Measurements from ENCODE around the gene CLEC10A. TPM values are rescaled to one million over a fixed set of nuclear protein-coding genes. Genes with fewer than 3 reads are reported as not detected.

The CLEC10A gene
- total RNA-seq, 1 experiment from 2014 or later: not detected

DNA sequence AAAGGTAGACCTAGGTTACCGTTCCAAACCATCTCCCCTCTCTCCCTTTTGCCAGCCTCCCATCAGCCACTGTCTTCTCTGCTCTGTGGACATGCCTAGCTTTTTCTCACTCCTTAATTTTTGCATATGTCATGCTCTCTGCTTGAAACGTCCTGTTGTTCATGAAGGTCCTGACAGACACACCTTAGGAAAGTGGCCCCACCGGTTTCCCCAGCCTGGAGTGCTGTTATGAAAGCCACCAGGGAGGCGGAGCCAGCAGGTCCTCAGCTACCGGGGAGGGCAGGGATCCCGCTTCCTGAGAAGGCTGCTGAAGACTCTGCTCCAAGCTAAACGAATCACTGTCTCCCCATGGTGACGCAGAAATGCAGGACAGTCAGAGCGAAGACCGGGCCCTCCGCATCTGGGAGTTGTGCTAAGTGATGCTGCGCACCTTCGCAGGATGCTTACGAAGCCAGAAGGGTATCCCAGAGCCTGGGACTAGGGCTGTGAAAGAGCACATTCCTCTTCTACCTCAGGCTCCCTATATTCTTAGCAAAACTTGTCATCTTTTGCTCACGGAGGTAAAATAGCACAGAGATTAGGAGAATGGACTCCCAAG, 33.8 kb downstream of the CLEC10A start:
- Mint-ChIP-seq H3K4me3 (ENCODE audit: unreplicated experiment) (no peak overlapping the region), H3K9me3 (ENCODE audit: unreplicated experiment) (no peaks in the 10 kb centered on the region), H3K27me3 (ENCODE audit: insufficient read depth, unreplicated experiment) (no peaks in the 10 kb centered on the region), H3K36me3 (ENCODE audit: insufficient read depth, unreplicated experiment) (no peaks in the 10 kb centered on the region), H3K4me1 (ENCODE audit: insufficient read depth, unreplicated experiment) (peaks cover 11% of the 10 kb centered on the region), H3K27ac (ENCODE audit: low read depth, unreplicated experiment) (peak overlapping the region; percentile 32)
- intact Hi-C loops (cut with micrococcal nuclease): loop anchor here (5.0 kb wide), 3 partner anchors 251 to 391 kb away; partner anchors contain the start of genes FGF11 and TMEM102
- DNase-seq (ENCODE audit: unreplicated experiment): no peak
- POLR2A ChIA-PET: interaction anchor here (0.6 to 2.1 kb wide), 8 partner anchors 9 to 284 kb away, joined by 3 to 19 read pairs (median 6); partner anchors contain the start of genes ACADVL, DLG4 and SLC16A13
- CTCF ChIA-PET: interaction anchor here (0.7 to 5.9 kb wide), 31 partner anchors 9 to 716 kb away, joined by 3 to 124 read pairs (median 4); partner anchors contain the start of genes SLC16A13 and WRAP53
- BruUV-seq (replicated peaks): no TSS peak
- TF ChIP-seq, protein P1, sequence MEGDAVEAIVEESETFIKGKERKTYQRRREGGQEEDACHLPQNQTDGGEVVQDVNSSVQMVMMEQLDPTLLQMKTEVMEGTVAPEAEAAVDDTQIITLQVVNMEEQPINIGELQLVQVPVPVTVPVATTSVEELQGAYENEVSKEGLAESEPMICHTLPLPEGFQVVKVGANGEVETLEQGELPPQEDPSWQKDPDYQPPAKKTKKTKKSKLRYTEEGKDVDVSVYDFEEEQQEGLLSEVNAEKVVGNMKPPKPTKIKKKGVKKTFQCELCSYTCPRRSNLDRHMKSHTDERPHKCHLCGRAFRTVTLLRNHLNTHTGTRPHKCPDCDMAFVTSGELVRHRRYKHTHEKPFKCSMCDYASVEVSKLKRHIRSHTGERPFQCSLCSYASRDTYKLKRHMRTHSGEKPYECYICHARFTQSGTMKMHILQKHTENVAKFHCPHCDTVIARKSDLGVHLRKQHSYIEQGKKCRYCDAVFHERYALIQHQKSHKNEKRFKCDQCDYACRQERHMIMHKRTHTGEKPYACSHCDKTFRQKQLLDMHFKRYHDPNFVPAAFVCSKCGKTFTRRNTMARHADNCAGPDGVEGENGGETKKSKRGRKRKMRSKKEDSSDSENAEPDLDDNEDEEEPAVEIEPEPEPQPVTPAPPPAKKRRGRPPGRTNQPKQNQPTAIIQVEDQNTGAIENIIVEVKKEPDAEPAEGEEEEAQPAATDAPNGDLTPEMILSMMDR (IDR thresholded peaks at IDR 0.05; ENCODE audit: unreplicated experiment): no peak

DNA sequence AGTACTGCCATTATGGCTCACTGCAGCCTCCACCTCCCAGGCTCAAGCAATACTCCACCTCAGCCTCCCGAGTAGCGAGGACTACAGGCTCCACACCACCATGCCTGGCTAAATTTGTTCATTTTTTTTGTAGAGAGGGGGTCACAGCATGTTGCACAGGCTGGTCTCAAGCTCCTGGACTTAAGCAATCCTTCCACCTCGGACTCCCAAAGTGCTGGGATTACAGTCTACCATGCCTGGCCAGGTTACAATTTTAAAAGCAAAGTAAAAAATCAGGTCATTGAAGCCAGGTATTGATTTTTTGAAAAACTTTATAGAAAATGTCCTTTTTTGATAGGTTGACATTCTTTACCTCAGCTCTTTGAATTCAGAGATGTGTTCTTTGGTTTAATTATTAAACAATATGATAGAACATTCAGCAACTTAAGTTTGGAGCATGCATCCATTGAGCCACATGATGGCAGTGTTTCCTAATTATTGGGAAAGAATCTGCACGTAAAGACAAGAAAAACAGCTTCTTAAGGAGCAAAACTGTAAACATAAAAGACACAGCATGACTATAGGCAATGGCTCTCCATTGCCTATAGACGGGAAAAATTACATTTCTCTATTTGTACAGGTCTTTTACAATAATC, 34.4 kb downstream of the CLEC10A start:
- CTCF ChIA-PET: interaction anchor here (0.5 to 5.9 kb wide), 38 partner anchors 8 to 642 kb away, joined by 3 to 124 read pairs (median 4); partner anchors contain the start of genes SLC16A13 and WRAP53
- no TSS peak for BruUV-seq (replicated peaks)
- Mint-ChIP-seq H3K27ac (ENCODE audit: low read depth, unreplicated experiment) (peak overlapping the region; percentile 32), H3K36me3 (ENCODE audit: insufficient read depth, unreplicated experiment) (no peaks in the 10 kb centered on the region), H3K4me3 (ENCODE audit: unreplicated experiment) (no peak overlapping the region), H3K27me3 (ENCODE audit: insufficient read depth, unreplicated experiment) (no peaks in the 10 kb centered on the region), H3K4me1 (ENCODE audit: insufficient read depth, unreplicated experiment) (peaks cover 11% of the 10 kb centered on the region), H3K9me3 (ENCODE audit: unreplicated experiment) (no peaks in the 10 kb centered on the region)
- intact Hi-C loops (cut with micrococcal nuclease): loop anchor here (1.0 to 5.0 kb wide), 4 partner anchors 91 to 392 kb away; partner anchors contain the start of genes FGF11 and TMEM102
- POLR2A ChIA-PET: interaction anchor here (0.6 to 2.1 kb wide), 11 partner anchors 8 to 516 kb away, joined by 3 to 19 read pairs (median 4); partner anchors contain the start of genes ACADVL, DLG4 and SLC16A13
- peak; percentile 77 for DNase-seq (ENCODE audit: unreplicated experiment)
- TF ChIP-seq, protein P1 (IDR thresholded peaks at IDR 0.05; ENCODE audit: unreplicated experiment): peak; percentile 79

DNA sequence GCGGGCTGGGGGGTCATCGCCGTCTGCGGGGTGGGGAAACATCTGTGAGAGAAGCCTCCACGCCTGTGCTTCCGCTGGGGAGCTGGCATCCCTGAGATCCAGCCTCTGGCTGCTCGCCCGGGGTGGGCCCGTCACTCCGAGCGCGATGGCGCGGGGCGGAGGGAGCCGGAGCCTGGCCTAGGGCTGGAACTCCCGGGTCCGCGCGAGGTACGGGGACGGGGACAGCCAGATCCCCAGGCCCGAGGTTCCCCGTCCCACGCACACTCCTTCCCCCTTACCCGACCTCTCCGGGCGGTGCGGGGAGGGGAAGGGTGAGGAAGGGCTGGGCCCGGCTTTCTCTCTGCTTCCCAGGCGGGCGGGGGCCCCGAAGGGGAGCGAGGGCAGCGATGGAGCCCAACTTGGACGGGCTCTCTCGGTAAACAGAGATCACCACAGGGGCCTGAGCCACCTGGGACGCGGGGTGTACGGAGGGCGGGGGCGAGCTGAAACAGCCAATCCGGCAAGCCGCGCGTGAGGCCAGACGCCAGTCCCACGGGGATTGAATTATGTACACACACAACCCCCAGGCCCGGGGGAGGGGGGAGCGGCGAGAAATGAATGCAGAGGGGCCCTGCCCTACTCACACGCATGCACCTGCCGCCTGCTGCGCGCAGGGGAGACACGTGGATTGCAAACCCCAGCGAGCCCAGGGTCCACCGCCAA, 36.4 kb downstream of the CLEC10A start, which contains the start of gene SLC16A11:
TSS of gene SLC16A11 (minus strand) at position 596 of the 702 bp plus-strand sequence. CDS start at position 17, 579 bp downstream.
- Mint-ChIP-seq H3K4me1 (ENCODE audit: insufficient read depth, unreplicated experiment) (peaks cover 6% of the 10 kb centered on the region), H3K9me3 (ENCODE audit: unreplicated experiment) (no peaks in the 10 kb centered on the region), H3K36me3 (ENCODE audit: insufficient read depth, unreplicated experiment) (no peaks in the 10 kb centered on the region), H3K27me3 (ENCODE audit: insufficient read depth, unreplicated experiment) (no peaks in the 10 kb centered on the region), H3K27ac (ENCODE audit: low read depth, unreplicated experiment) (no peak within 1 kb of the TSS), H3K4me3 (ENCODE audit: unreplicated experiment) (no peak within 1 kb of the TSS)
- DNase-seq (ENCODE audit: unreplicated experiment): no peak
- BruUV-seq (replicated peaks): no TSS peak
- intact Hi-C loops (cut with micrococcal nuclease): no loop called here
- POLR2A ChIA-PET: interaction anchor here (0.7 to 0.9 kb wide), 2 partner anchors 44 to 176 kb away, joined by 4 read pairs; partner anchors contain the start of genes ACADVL and DLG4
- TF ChIP-seq, protein P1 (IDR thresholded peaks at IDR 0.05; ENCODE audit: unreplicated experiment): no peak
- CTCF ChIA-PET: interaction anchor here (1.9 to 5.9 kb wide), 2 partner anchors 95 to 253 kb away, joined by 12 to 124 read pairs; no protein-coding TSS in a partner anchor

DNA sequence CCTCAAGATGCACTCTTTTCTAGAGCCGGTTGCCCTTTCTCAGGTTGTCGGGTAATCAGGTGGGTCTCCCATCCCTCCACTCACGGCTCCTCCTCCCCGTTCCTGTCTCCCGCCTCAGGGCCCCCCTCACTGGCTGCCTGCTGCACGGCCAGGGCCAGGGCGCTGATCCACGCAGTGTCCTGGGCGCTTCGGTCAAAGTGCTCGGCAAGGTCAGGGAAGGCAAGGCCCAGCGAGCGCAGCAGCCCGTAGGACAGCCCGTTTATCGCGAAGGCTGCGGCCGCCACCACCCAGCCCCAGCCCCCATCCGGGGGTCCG, 36.9 kb downstream of the CLEC10A start:
- Mint-ChIP-seq H3K9me3 (ENCODE audit: unreplicated experiment) (no peaks in the 10 kb centered on the region), H3K4me3 (ENCODE audit: unreplicated experiment) (no peak overlapping the region), H3K27ac (ENCODE audit: low read depth, unreplicated experiment) (no peak overlapping the region), H3K4me1 (ENCODE audit: insufficient read depth, unreplicated experiment) (peaks cover 11% of the 10 kb centered on the region), H3K27me3 (ENCODE audit: insufficient read depth, unreplicated experiment) (no peaks in the 10 kb centered on the region), H3K36me3 (ENCODE audit: insufficient read depth, unreplicated experiment) (no peaks in the 10 kb centered on the region)
- no peak for DNase-seq (ENCODE audit: unreplicated experiment)
- POLR2A ChIA-PET: no interaction called here
- TF ChIP-seq, protein P1 (IDR thresholded peaks at IDR 0.05; ENCODE audit: unreplicated experiment): no peak
- intact Hi-C loops (cut with micrococcal nuclease): no loop called here
- CTCF ChIA-PET: no interaction called here
- no TSS peak for BruUV-seq (replicated peaks)

All from MCF 10A (cell line).